HepG2 (cell line): ENCODE data around the gene FJX1. TPM values are rescaled to one million over a fixed set of nuclear protein-coding genes. Genes with fewer than 3 reads are reported as not detected.
A peak's percentile ranks its signal among the peaks of the same experiment; 100 is the strongest.

Source experiments
- POLR2G ChIP-seq: fragments of 200-400 bp; formaldehyde crosslinking; IDR thresholded peaks from 2 replicates; pipeline ENCODE4 v1.6.1; 2018; ENCODE audit warnings: mild to moderate bottlenecking, low read depth, low read length, moderate library complexity
- PRDM10 ChIP-seq: sonication (generic); formaldehyde crosslinking; IDR thresholded peaks from 2 replicates; pipeline ENCODE4 v1.4.0; 2020; ENCODE audit warnings: low read depth, missing genetic modification reagents
- ZNF333 ChIP-seq: sonication (generic); formaldehyde crosslinking; IDR thresholded peaks from 2 replicates; pipeline ENCODE4 v1.4.0; 2020; ENCODE audit warnings: mild to moderate bottlenecking, missing genetic modification reagents, borderline replicate concordance
- ZNF550 ChIP-seq: sonication (generic); formaldehyde crosslinking; IDR thresholded peaks from 2 replicates; pipeline ENCODE4 v1.4.0; 2020; ENCODE audit warnings: mild to moderate bottlenecking, missing genetic modification reagents, borderline replicate concordance
- ZNF775 ChIP-seq: sonication (generic); formaldehyde crosslinking; IDR thresholded peaks from 2 replicates; pipeline ENCODE4 v1.4.0; 2020; ENCODE audit warnings: missing genetic modification reagents, mild to moderate bottlenecking, moderate library complexity, borderline replicate concordance
- polyA plus RNA-seq, 8 experiments: library from polyadenylated mRNA; depleted of rRNA in 3 of 8; stranded (reverse) in 7 of 8; unstranded in 1 of 8; fragments of >200 nt; fragmentation: Illumina TruSeq in 4 of 8; extraction: Trizol in 4 of 8; gene quantifications; 2 replicates each; pipeline versions ENCODE4 v1.2.1 to v1.2.3, GENCODE V29; 2011 to 2016; ENCODE audit warnings: low read depth in 4 of 8, missing spikeins in 1 of 8, mixed read lengths in 1 of 8; ENCODE audit not compliant: insufficient read depth in 1 of 8
- total RNA-seq, 5 experiments: library from RNA; depleted of rRNA; stranded (reverse); fragments of >200 nt; fragmentation: Illumina TruSeq; extraction: Trizol; gene quantifications; 2 replicates each; pipeline ENCODE4 v1.2.3, GENCODE V29; 2016; ENCODE audit warnings: low read depth in 1 of 5
- TF ChIP-seq, protein P1 (sequence below): sonication (generic); formaldehyde crosslinking; conservative IDR thresholded peaks from 2 replicates; pipeline ENCODE4 v1.4.0; 2020; ENCODE audit warnings: missing genetic modification reagents
- TF ChIP-seq, protein P2 (sequence below): sonication (generic); formaldehyde crosslinking; IDR thresholded peaks from 2 replicates; pipeline ENCODE4 v1.4.0; 2020; ENCODE audit warnings: missing genetic modification reagents
- TF ChIP-seq, protein P3 (sequence below): sonication (generic); formaldehyde crosslinking; IDR thresholded peaks from 2 replicates; pipeline ENCODE4 v1.4.0; 2020; ENCODE audit warnings: mild to moderate bottlenecking, missing genetic modification reagents, borderline replicate concordance
- TF ChIP-seq, protein P4 (sequence below): sonication (generic); formaldehyde crosslinking; IDR thresholded peaks from 2 replicates; pipeline ENCODE4 v1.8.0; 2022; ENCODE audit warnings: missing genetic modification reagents, mild to moderate bottlenecking, inconsistent platforms, borderline replicate concordance
- TF ChIP-seq, protein P5 (sequence below): sonication (generic); formaldehyde crosslinking; IDR thresholded peaks from 2 replicates; pipeline ENCODE4 v1.5.0; 2020; ENCODE audit warnings: mild to moderate bottlenecking, missing genetic modification reagents, borderline replicate concordance

The FJX1 gene
- total and polyA plus RNA-seq, 2 of the 13 experiments (the other 11 are each of a cell fraction or from before 2014, with no cell fraction given), result 0.40 to 0.82 TPM

DNA sequence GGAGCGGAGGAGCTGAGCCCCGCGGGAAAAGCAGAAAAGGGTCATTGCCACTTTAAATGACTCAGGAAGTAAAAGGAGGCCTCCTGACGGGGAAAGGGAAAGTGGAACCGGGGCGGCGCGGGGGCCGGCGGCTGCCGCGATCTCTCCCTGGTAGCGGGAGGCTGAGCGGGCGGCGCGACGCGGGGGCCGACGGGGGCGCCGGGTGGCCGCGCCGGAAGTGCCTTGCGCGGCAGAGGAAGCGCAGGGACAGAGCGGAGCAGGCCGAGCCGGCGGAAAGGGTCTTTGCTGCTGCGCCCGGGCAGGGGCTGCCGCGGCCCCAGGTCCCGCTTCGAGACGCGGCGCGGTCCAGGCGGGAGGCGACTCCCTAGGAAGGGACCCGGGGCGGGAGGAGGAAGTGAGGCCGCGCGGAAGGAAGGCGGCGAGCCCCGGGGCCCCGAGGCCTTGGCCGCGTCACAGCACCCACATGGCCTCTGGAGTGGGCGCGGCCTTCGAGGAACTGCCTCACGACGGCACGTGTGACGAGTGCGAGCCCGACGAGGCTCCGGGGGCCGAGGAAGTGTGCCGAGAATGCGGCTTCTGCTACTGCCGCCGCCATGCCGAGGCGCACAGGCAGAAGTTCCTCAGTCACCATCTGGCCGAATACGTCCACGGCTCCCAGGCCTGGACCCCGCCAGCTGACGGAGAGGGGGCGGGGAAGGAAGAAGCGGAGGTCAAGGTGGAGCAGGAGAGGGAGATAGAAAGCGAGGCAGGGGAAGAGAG, 44.6 kb downstream of the FJX1 start, which contains the start of gene TRIM44 (continued):
- TF ChIP-seq, protein P1, sequence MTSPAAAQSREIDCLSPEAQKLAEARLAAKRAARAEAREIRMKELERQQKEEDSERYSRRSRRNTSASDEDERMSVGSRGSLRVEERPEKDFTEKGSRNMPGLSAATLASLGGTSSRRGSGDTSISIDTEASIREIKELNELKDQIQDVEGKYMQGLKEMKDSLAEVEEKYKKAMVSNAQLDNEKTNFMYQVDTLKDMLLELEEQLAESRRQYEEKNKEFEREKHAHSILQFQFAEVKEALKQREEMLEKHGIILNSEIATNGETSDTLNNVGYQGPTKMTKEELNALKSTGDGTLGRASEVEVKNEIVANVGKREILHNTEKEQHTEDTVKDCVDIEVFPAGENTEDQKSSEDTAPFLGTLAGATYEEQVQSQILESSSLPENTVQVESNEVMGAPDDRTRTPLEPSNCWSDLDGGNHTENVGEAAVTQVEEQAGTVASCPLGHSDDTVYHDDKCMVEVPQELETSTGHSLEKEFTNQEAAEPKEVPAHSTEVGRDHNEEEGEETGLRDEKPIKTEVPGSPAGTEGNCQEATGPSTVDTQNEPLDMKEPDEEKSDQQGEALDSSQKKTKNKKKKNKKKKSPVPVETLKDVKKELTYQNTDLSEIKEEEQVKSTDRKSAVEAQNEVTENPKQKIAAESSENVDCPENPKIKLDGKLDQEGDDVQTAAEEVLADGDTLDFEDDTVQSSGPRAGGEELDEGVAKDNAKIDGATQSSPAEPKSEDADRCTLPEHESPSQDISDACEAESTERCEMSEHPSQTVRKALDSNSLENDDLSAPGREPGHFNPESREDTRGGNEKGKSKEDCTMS, result no peak
- TF ChIP-seq, protein P2, sequence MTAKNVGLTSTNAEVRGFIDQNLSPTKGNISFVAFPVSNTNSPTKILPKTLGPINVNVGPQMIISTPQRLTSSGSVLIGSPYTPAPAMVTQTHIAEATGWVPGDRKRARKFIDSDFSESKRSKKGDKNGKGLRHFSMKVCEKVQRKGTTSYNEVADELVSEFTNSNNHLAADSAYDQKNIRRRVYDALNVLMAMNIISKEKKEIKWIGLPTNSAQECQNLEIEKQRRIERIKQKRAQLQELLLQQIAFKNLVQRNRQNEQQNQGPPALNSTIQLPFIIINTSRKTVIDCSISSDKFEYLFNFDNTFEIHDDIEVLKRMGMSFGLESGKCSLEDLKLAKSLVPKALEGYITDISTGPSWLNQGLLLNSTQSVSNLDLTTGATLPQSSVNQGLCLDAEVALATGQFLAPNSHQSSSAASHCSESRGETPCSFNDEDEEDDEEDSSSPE (CRISPR knock-in tag), result peak; percentile 94
- TF ChIP-seq ZNF775 (peak; percentile 86; the same call in 1 of the 2 replicates), PRDM10 (CRISPR knock-in tag) (no peak), POLR2G (peak; percentile 66; the same call in 1 of the 2 replicates), ZNF550 (peak; percentile 98), ZNF333 (CRISPR knock-in tag) (peak; percentile 69; the same call in 1 of the 2 replicates)
- TF ChIP-seq, protein P3, sequence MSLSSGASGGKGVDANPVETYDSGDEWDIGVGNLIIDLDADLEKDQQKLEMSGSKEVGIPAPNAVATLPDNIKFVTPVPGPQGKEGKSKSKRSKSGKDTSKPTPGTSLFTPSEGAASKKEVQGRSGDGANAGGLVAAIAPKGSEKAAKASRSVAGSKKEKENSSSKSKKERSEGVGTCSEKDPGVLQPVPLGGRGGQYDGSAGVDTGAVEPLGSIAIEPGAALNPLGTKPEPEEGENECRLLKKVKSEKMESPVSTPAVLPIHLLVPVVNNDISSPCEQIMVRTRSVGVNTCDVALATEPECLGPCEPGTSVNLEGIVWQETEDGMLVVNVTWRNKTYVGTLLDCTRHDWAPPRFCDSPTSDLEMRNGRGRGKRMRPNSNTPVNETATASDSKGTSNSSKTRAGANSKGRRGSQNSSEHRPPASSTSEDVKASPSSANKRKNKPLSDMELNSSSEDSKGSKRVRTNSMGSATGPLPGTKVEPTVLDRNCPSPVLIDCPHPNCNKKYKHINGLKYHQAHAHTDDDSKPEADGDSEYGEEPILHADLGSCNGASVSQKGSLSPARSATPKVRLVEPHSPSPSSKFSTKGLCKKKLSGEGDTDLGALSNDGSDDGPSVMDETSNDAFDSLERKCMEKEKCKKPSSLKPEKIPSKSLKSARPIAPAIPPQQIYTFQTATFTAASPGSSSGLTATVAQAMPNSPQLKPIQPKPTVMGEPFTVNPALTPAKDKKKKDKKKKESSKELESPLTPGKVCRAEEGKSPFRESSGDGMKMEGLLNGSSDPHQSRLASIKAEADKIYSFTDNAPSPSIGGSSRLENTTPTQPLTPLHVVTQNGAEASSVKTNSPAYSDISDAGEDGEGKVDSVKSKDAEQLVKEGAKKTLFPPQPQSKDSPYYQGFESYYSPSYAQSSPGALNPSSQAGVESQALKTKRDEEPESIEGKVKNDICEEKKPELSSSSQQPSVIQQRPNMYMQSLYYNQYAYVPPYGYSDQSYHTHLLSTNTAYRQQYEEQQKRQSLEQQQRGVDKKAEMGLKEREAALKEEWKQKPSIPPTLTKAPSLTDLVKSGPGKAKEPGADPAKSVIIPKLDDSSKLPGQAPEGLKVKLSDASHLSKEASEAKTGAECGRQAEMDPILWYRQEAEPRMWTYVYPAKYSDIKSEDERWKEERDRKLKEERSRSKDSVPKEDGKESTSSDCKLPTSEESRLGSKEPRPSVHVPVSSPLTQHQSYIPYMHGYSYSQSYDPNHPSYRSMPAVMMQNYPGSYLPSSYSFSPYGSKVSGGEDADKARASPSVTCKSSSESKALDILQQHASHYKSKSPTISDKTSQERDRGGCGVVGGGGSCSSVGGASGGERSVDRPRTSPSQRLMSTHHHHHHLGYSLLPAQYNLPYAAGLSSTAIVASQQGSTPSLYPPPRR (CRISPR knock-in tag), result peak; percentile 65
- TF ChIP-seq, protein P4, sequence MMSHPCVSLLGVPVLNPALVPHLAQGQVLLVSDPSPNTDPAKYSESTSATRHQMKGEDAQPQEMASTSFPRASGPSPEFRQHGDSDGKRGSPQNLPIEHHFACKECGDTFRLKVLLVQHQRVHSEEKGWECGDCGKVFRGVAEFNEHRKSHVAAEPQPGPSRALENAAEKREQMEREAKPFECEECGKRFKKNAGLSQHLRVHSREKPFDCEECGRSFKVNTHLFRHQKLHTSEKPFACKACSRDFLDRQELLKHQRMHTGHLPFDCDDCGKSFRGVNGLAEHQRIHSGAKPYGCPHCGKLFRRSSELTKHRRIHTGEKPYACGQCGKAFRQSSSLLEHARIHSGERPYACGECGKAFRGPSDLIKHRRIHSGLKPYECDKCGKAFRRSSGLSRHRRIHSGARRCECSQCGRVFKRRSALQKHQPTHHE, result peak; percentile 94
- TF ChIP-seq, protein P5, sequence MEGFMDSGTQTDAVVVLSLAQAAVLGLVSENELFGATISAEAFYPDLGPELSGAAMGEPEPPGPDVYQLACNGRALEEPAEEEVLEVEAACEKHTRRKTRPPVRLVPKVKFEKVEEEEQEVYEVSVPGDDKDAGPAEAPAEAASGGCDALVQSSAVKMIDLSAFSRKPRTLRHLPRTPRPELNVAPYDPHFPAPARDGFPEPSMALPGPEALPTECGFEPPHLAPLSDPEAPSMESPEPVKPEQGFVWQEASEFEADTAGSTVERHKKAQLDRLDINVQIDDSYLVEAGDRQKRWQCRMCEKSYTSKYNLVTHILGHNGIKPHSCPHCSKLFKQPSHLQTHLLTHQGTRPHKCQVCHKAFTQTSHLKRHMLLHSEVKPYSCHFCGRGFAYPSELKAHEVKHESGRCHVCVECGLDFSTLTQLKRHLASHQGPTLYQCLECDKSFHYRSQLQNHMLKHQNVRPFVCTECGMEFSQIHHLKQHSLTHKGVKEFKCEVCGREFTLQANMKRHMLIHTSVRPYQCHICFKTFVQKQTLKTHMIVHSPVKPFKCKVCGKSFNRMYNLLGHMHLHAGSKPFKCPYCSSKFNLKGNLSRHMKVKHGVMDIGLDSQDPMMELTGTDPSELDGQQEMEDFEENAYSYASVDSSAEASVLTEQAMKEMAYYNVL, result no peak; the same call in 1 of the 2 replicates
